Activated CD8-positive, alpha-beta memory T cell treated with anti-CD3 and anti-CD28 coated beads for 24 hours (primary cell): ENCODE results near the gene CDHR1.
A peak's percentile ranks its signal among the peaks of the same experiment; 100 is the strongest.
"Not testable (repeated sequence)": the region's sequence is repeated elsewhere in the genome, so short reads cannot be mapped to it uniquely, and the experiment has no call there.

Experiments used
- DNase-seq: peaks from one replicate; pipeline ENCODE4 v3.0.0-alpha.2; 2020

The CDHR1 gene

GRCh38 chr10:84194424-84195043 lies at the start of gene CDHR1:
Gene CDHR1 (plus strand): TSS chr10:84194537. CDS start chr10:84194761, 224 bp downstream.
- DNase-seq, result peak; percentile 80

DNA sequence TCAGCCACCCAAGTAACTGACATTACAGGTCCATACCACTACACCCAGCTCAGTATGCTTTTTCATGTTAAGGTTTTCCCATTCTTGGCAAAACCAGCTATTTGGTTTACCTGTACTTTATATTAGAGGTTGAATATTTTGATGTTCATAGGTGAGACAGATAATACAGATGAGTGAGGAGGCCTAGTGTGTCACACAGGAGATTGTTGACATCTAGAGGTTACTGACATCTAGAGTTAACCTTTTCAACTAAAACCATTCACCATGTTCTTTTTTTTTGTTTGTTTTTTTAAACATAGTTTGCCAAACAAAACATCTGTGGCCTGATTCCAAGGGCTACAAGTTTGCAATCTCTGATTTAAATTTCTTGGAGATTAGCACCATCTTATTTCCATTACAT lies 47.0 kb upstream of the CDHR1 start:
- no peak for DNase-seq

- DNase-seq, result not testable (repeated sequence)
Measured at GRCh38 chr10:84148006-84148597, 46.2 kb upstream of the CDHR1 start.

DNA sequence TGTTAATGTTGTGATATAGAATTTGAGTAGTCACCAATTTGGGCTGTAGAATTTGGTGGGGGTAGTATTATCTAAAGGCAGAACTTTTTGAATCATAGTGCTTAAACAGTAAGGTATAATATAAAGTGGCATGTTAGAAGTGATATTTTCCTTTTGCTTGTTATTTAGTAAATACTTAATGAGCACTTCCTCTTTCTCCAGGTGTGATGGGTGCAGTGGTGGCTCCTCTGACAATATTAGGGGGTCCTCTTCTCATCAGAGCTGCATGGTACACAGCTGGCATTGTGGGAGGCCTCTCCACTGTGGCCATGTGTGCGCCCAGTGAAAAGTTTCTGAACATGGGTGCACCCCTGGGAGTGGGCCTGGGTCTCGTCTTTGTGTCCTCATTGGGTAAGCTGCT lies 44.5 kb upstream of the CDHR1 start:
- no peak for DNase-seq

GRCh38 chr10:84152769-84153168 lies 41.6 kb upstream of the CDHR1 start:
- no peak for DNase-seq

- no peak for DNase-seq
Measured at GRCh38 chr10:84155521-84155920, 38.8 kb upstream of the CDHR1 start.

DNA sequence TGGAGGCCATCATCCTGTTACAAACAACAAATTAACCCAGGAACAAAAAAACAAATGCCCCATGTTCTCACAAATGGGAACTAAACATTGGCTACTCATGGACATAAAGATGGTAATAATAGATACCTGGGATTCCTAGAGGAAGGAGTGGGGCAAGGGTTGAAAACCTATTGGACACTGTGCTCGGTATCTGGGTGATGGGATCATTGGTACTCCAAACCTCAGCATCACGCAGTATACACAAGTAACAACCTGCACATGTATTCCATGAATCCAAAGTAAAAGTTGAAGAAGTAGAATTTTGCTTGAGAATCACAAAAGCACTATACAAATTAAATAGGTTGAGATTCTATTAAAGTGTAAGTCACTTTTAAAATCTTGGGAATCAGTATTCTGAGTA lies 38.3 kb upstream of the CDHR1 start:
- DNase-seq, result no peak

- peak; percentile 72 for DNase-seq
Measured at GRCh38 chr10:84156768-84157167, 37.6 kb upstream of the CDHR1 start.

DNA sequence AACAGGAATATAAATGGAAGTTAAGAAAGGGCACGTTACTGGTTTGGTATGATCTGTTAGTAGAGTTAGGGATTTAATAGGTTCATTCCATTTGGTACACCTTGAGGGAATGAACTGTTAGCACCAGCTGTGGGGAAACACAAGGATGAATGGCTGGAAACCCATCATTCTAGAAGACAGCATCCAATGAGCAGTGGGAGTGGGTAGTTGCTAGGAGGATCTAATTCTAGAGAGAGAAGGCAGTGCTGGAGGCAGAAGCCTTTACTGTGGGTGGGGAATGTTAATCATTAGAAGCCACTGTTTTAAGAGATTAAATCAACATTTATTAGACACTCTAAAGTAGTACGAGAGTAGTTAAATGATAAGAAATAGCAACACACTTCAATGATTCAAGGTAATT lies 36.3 kb upstream of the CDHR1 start:
- no peak for DNase-seq

DNA sequence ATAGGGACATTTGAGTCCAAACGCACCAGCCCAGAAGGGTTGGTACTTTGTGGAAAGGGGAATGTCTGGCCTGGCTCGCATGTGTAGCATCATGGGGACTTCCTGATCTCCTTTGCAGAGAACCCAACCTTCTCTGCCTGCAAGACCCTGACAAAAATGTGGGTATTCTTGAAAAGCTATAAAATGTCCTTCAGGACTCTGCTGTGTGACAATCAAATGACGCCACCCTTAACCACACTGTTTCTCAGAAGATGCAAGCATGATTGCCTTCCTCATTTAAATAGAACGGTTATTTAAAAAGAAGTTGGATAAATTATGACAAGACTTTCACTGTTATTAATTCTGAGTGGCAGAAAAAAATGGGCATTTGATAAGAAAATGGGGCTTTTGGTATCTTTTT lies 35.8 kb upstream of the CDHR1 start:
- no peak for DNase-seq

GRCh38 chr10:84159076-84159685 lies 35.2 kb upstream of the CDHR1 start:
- no peak for DNase-seq

DNA sequence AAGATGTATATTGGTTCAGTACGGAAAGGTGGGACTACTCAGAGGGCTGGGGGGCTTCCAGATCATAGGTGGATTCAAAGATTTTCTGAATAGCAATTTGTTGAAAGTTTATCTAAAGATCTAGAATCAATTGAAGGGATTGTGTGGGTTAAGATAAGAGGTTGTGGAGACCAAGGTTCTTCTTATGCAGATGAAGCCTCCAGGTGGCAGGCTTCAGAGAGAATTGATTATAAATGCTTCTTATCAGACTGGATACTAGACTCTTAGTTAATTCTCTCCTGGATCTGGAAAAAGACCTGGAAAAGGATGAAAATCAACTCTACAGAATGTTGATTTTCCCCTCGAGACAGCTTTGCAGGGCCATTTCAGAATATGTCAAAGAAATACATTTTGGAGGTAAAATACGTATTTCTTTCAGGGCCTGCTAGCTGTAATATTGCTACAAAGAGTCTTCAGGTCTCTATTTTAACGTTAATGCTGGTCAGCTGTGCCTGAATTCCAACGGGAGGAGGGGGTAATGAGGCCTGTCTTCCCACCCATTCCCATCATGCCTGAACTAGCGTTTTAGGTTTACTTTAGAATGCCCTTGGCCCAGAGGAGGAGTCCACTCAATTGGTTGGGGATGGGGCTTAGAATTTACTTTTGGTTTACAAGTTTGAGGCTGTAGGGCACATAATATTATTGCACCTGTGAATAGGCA lies 33.5 kb upstream of the CDHR1 start:
- DNase-seq, result no peak

GRCh38 chr10:84163996-84164395 lies 30.3 kb upstream of the CDHR1 start:
- no peak for DNase-seq

DNA sequence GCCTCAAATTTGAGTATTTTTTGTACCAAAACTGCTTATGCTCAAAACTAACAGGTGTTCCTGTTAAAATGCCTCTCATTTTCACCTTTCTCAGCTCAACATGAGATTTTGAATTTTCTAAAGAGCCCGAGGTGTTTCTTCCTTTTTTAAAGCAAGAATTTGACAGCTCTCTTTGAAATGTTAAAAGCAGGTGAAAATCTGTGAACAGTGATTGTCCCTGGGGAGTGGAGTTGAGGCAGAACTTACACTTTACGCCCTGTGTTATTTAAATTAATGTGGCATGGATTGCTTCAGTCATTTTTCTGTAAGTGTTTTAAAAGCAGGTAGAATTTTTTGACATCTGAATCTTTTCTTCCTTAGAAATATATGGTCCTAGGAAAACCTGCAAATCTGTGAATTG lies 29.9 kb upstream of the CDHR1 start:
- no peak for DNase-seq

GRCh38 chr10:84166620-84167288 lies 27.6 kb upstream of the CDHR1 start:
- no peak for DNase-seq

GRCh38 chr10:84167289-84167653 lies 27.1 kb upstream of the CDHR1 start:
- DNase-seq, result not testable (repeated sequence)

GRCh38 chr10:84168382-84168781 lies 26.0 kb upstream of the CDHR1 start:
- DNase-seq, result not testable (repeated sequence)

GRCh38 chr10:84171237-84171636 lies 23.1 kb upstream of the CDHR1 start:
- not testable (repeated sequence) for DNase-seq

DNA sequence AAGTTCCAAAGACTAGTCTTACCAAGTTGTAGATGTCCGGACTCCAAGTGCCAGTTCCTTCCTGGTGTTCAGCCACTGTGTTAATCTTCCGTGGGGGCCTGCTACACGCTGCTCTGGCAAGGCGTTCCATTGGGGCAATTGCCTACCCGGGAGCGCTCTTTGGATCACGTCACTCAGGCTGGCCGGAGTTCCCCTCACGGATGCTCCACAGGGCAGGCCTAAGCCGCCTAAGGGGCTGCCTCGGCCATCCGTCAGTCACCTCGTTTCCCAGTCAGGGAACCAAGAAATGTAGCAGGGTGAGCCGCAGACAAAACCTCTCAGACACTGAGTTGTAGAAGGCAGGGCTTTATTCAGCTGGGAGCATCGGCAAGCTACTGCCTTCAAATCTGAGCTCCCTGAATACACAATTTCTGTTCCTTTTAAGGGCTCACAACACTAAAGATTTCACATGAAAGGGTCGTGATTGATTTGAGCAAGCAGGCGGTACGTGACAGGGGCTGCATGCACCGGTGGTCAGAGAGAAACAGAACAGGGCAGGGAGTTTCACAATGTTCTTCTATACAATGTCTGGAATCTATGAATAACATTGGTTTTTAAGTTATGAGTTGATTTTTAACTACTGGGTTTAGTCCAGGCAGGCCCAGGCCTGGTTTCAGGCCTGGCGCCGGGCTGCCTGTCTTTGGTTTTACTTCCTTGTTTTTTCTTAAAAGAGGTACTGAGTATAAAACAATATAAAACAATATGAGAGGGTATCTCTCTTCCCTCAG lies 22.5 kb upstream of the CDHR1 start:
- DNase-seq, result peak; percentile 41

DNA sequence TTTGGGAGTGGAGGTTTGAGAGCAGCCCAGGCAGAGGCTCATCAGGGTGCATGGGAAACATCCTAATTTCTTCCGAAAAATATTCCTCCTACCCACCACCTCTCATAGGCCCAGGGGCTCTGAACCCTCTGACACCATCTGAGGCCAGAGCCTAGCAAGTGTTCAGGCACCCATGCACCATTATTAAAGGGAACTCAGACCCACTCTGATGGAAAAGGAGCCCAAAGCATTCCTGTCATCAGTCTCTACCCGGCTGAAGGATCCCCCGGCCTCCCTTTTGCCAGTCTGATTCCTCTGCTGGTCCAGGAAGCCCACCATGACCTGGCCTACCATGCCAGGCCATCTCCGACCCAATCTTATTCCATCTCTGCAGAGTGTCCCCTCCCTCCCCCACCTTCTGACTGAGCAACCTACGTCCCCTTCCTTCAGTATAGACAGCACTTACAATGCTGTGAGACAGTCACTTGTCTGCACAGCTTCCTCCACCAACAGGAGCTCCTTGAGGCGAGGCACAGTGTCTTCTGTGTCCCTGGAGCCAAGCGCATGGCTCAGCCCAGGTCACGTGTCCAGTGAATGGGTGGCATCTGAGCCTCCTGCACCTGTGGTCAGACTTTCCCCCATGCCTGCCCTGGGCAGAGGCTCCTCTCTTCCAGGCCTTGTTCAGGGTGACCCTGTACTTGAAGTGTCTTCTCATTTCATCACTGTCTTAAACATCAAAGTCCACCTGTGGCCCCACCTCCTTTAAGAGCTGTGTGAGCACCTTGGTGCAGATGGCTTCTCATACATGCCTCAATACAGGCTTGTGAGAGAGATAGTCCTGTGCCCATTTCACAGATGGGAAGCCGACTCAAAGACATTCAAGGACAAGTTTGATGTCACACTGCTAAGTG lies 21.6 kb upstream of the CDHR1 start:
- peak; percentile 44 for DNase-seq

GRCh38 chr10:84173501-84173929 lies 20.8 kb upstream of the CDHR1 start, which contains the start of gene GPR15LG:
Gene GPR15LG (plus strand): TSS chr10:84173801. CDS start chr10:84173852, 51 bp downstream.
- peak; percentile 32 for DNase-seq
